ENCODE measurements around the gene CTSW.

Gene CTSW

GRCh38 chr11:65925397-65925796, 45.8 kb downstream of the CTSW start:
- no peaks in the 10 kb centered on the region for H3K9me3 ChIP-seq
- no peak overlapping the region for H3K4me3 ChIP-seq (ENCODE audit: low read depth in 1 of 2, low read length in 1 of 2)
- H3K27ac ChIP-seq: no peak overlapping the region

DNA sequence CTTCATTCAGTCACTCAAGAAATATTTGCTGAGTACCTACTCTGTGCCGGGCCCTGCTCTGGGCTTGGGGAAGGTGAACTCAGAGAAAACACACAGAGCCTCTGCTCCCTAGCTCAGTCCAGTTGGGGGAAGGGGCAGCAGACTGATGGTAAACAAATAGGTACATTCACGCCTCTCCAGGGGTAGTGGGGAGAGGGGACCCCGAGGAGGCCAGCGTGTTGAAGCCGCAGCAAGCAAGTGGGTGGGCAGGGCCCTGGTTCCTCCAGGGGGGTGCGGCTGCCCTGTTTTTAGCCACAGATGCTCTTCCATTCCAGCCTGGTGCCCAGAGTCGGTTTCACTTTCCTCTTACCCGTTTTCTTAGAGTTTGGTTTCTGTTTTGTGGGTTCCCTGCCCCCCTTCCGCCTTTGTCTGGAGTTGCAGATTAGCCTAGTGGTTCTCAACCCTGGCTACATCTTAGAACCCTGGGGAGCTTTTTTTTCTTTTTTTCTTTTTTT, 48.3 kb downstream of the CTSW start:
- no peak for TF ChIP-seq CTCF (IDR thresholded peaks at IDR 0.05)
- Histone ChIP-seq H3K9me3 (no peaks in the 10 kb centered on the region), H3K27ac (peak overlapping the region; percentile 92), H3K4me1 (ENCODE audit: control insufficient read depth in 1 of 2, insufficient read depth in 1 of 2, low read depth in 1 of 2, low read length in 1 of 2) (peaks cover 18 to 20% of the 10 kb centered on the region in 2 experiments), H3K36me3 (peaks cover 8% of the 10 kb centered on the region), H3K4me3 (ENCODE audit: low read depth in 1 of 2, low read length in 1 of 2) (peak overlapping the region; percentile 56 to 58), H3K27me3 (no peaks in the 10 kb centered on the region)

More at GRCh38 chr11:65925397-65925796, 45.8 kb downstream of the CTSW start:
- TF ChIP-seq CTCF (IDR thresholded peaks at IDR 0.05): no peak
- Histone ChIP-seq H3K4me1 (ENCODE audit: control insufficient read depth in 1 of 2, insufficient read depth in 1 of 2, low read depth in 1 of 2, low read length in 1 of 2) (peaks cover 27% of the 10 kb centered on the region in 2 experiments), H3K36me3 (peaks cover 20% of the 10 kb centered on the region), H3K27me3 (no peaks in the 10 kb centered on the region)

DNA sequence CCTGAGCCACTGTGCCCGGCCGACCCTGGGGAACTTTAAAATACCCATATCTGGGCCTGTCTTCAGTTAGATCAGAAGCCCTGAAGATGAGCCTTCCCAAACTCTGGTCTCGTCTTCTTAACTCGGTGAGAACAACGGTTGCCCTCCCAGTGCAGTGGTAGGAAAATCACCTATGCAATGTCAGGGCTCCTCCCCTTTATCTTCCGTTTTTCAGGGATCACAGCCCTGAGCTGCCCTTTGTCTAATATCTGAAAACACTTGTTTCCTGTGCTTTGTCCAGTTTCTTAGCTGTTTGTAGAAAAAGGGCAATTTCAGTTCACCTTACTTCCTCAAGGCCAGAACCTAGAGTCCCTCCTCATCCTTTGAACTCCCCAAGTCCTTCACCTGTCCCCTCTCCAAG, 49.0 kb downstream of the CTSW start:
- Histone ChIP-seq H3K4me1 (ENCODE audit: control insufficient read depth in 1 of 2, insufficient read depth in 1 of 2, low read depth in 1 of 2, low read length in 1 of 2) (peaks cover 18 to 20% of the 10 kb centered on the region in 2 experiments), H3K27me3 (no peaks in the 10 kb centered on the region), H3K36me3 (peaks cover 1% of the 10 kb centered on the region), H3K27ac (peak overlapping the region; percentile 92), H3K9me3 (no peaks in the 10 kb centered on the region), H3K4me3 (ENCODE audit: low read depth in 1 of 2, low read length in 1 of 2) (peak overlapping the region; percentile 56 to 58)
- no peak for TF ChIP-seq CTCF (IDR thresholded peaks at IDR 0.05)

GRCh38 chr11:65931773-65932557, 52.3 kb downstream of the CTSW start:
- no peak overlapping the region for H3K4me3 ChIP-seq (ENCODE audit: low read depth in 1 of 2, low read length in 1 of 2)
- H3K36me3 ChIP-seq: no peaks in the 10 kb centered on the region
- H3K4me1 ChIP-seq (ENCODE audit: control insufficient read depth in 1 of 2, insufficient read depth in 1 of 2, low read depth in 1 of 2, low read length in 1 of 2): peaks cover 18 to 20% of the 10 kb centered on the region in 2 experiments
- H3K27ac ChIP-seq: no peak overlapping the region
- no peak for TF ChIP-seq CTCF (IDR thresholded peaks at IDR 0.05)
- no peaks in the 10 kb centered on the region for H3K27me3 ChIP-seq
- no peaks in the 10 kb centered on the region for H3K9me3 ChIP-seq

DNA sequence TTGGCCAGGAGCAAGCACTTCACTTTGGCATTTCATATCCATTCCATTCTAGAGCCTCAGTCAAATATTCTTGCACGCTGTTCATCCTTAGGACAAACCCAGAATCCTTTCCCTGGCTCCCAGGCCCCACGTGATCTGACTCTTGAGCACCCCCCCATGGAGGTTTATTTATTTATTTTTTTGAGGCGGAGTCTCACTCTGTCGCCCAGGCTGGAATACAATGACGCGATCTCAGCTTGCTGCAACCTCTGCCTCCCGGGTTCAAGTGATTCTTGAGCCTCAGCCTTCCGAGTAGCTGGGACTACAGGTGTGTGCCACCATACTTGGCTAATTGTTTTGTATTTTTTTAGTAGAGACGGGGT, 52.9 kb downstream of the CTSW start:
- Histone ChIP-seq H3K27me3 (peaks cover under 1% of the 10 kb centered on the region), H3K9me3 (no peaks in the 10 kb centered on the region), H3K4me3 (ENCODE audit: low read depth in 1 of 2, low read length in 1 of 2) (no peak overlapping the region), H3K27ac (no peak overlapping the region), H3K36me3 (no peaks in the 10 kb centered on the region), H3K4me1 (ENCODE audit: control insufficient read depth in 1 of 2, insufficient read depth in 1 of 2, low read depth in 1 of 2, low read length in 1 of 2) (peaks cover 13 to 14% of the 10 kb centered on the region in 2 experiments)
- no peak for TF ChIP-seq CTCF (IDR thresholded peaks at IDR 0.05)
